ENCODE results near the gene AICDA.

DNA sequence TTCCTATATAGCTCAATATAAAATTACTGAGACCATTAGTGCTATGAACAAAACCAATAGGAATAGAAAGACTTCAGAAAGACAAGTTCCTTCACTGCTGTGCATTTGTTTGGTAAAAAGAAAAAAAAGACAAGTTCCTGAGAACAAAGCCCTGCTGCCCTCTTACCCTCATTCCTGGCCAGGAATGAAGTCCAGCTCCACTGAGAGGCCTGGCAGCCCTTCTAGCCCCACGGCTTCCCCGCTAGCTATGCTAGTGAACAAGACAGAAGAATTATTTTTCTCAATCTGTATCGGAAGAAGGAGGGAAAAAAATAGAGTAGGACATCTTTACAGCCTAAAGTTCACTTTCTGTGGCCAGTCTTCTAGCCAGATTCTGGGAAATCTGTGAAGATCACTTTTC is 48.4 kb upstream of the AICDA start:
- no peak for TF ChIP-seq POLR2A (IDR thresholded peaks at IDR 0.05; ENCODE audit: low read length)
- TF ChIP-seq GATA1 (IDR thresholded peaks at IDR 0.05; ENCODE audit: low read depth, low read length) = no peak
